Activated CD4-positive, alpha-beta T cell treated with anti-CD3 and anti-CD28 coated beads, Interleukin-2, amount 10 ng/mL, durations not matched to agents 7 days and 5 days (primary cell): Measurements from ENCODE around the gene GAREM1. TPM values are rescaled to one million over a fixed set of nuclear protein-coding genes. Genes with fewer than 3 reads are reported as not detected.

Experiments used
- CTCF ChIA-PET: fragments of 350-600 bp; sonication (Branson Sonifier 250); formaldehyde crosslinking; loops from one replicate; lab custom pipeline; 2021; ENCODE audit warnings: antibody characterized with exemption; lab: Charles Lee
- POLR2A ChIA-PET: fragments of 350-600 bp; sonication (Branson Sonifier 250); formaldehyde crosslinking; loops from one replicate; lab custom pipeline; 2021; ENCODE audit warnings: antibody characterized with exemption; lab: Charles Lee
- DNase-seq: peaks from one replicate; pipeline ENCODE4 v3.0.0-alpha.2; 2020
- H3K27ac Mint-ChIP-seq: one replicate; pipeline ENCODE4 v1.8.0; 2021; ENCODE audit warnings: mild to moderate bottlenecking, moderate library complexity, mixed read lengths
- H3K27me3 Mint-ChIP-seq: one replicate; pipeline ENCODE4 v1.8.0; 2021; ENCODE audit warnings: mixed read lengths
- H3K36me3 Mint-ChIP-seq: one replicate; pipeline ENCODE4 v1.8.0; 2021; ENCODE audit warnings: low read depth, mixed read lengths
- H3K4me1 Mint-ChIP-seq: one replicate; pipeline ENCODE4 v1.8.0; 2021; ENCODE audit warnings: mixed read lengths
- H3K4me3 Mint-ChIP-seq: one replicate; pipeline ENCODE4 v1.8.0; 2021; ENCODE audit warnings: mild to moderate bottlenecking, moderate library complexity, mixed read lengths
- H3K9me3 Mint-ChIP-seq: one replicate; pipeline ENCODE4 v1.8.0; 2021; ENCODE audit warnings: mixed read lengths
- total RNA-seq, 2 experiments: library from RNA; stranded (reverse); gene quantifications; one replicate each; pipeline ENCODE4 v1.2.3, GENCODE V29; 2021

The GAREM1 gene
- total RNA-seq, 2 experiments from 2014 or later: not detected

DNA sequence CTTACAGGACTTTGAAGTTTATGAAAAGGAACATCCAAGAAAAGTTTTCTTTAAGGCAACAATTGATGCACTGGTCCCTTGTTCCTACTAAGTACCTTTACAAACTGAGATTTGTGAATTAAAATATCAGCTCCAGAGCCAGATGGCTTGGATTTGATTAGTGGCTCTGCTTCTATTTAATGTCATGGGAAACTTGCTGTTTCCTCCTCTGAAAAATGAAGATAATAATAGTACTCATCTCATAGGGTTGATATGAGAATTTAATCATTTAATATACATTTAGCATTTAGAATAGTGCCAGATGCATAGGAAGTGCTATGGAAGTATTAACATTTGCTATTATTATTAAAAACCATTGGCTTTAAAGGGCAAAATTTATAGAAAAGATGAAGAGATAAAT lies 2.6 kb upstream of the GAREM1 start:
- ChIA-PET CTCF (no interaction called here), POLR2A (no interaction called here)
- H3K27ac Mint-ChIP-seq: no peak overlapping the region
- H3K27me3 Mint-ChIP-seq: peaks cover 59% of the 10 kb centered on the region
- H3K4me1 Mint-ChIP-seq: peaks cover 24% of the 10 kb centered on the region
- no peaks in the 10 kb centered on the region for H3K9me3 Mint-ChIP-seq
- no peak for DNase-seq
- no peaks in the 10 kb centered on the region for H3K36me3 Mint-ChIP-seq
- H3K4me3 Mint-ChIP-seq: no peak overlapping the region

DNA sequence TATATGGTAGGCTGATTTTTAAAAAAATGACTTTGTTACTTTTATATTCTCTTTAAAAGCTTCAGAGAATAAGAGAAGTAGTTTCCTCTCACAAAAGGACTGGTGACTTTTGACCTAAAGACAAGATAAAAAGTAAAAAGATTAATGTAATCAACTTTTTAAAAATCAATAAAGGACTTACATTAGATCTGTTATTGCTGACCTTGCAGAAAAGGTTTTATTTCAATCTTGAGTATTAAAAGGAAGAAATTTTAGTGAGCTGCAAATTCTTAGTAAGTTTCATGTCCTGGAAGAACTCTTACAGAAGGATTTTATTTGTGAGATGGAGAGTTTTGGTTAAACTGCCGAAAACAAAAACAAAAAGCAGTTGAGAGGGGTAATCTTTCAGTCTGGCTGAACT lies 2.2 kb upstream of the GAREM1 start:
- CTCF ChIA-PET: interaction anchor here (0.7 kb wide), 1 partner anchor 876 kb away, joined by 3 read pairs; no protein-coding TSS in a partner anchor
- POLR2A ChIA-PET: no interaction called here
- no peak for DNase-seq
- Mint-ChIP-seq H3K27me3 (peaks cover 63% of the 10 kb centered on the region), H3K4me3 (no peak overlapping the region), H3K4me1 (peaks cover 27% of the 10 kb centered on the region), H3K9me3 (no peaks in the 10 kb centered on the region), H3K27ac (no peak overlapping the region), H3K36me3 (no peaks in the 10 kb centered on the region)

DNA sequence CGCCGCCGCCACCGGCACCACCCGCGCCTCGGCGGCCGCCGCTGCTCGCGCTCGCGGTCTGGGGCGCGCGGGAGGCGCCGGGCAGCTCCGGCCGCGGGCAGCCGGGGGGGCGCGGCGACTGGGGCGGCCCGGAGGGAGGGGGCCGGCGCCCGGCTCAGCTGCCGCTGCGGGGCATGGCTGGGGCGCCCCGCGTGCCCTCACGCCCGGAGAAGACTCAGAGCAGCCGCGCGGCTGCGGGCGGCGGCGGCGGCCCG lies 295 bp downstream of the GAREM1 start:
- H3K27ac Mint-ChIP-seq: no peak overlapping the region
- H3K4me3 Mint-ChIP-seq: no peak overlapping the region
- no peaks in the 10 kb centered on the region for H3K36me3 Mint-ChIP-seq
- H3K27me3 Mint-ChIP-seq: peaks cover 65% of the 10 kb centered on the region
- peaks cover 27% of the 10 kb centered on the region for H3K4me1 Mint-ChIP-seq
- ChIA-PET POLR2A (no interaction called here), CTCF (interaction anchor here (0.7 to 1.7 kb wide), 4 partner anchors 39 to 313 kb away, joined by 3 to 6 read pairs (median 4); no protein-coding TSS in a partner anchor)
- no peaks in the 10 kb centered on the region for H3K9me3 Mint-ChIP-seq
- no peak for DNase-seq

DNA sequence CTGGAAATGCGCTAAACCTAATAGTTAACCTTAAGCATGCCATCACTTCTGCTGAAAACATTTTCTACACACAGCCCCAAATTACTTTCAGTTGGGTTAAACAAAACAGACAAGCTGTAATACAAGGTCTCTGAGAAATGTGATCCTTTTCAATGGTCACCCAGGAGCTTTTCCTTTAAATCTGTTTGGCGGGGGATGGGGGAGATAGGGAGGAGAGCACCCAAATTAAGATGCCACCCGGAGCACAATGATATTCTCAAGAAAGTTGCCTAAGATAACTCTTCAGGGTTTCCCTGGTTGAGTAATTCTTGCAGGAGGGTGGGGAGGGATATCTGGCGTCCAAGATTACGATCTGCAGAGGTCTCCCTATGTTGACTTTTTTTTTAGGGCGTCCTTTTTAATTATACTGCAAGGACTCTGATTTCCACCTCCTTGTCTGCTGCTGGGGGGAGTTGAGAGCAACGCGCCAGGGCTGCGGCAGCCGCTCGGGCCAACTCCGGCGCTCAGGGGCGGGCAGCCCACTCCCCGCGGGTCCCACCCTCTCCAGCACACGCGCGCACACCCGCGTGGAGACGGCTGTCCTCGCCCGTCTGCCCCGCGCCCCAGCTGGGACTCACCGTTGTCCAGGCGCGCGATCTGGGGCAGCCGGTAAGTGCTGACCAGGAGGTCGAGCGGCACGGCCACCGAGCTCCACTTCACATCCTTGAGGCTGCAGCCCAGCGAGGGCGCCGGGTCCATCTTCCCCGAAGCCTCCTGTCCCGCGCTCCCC lies 807 bp downstream of the GAREM1 start:
- CTCF ChIA-PET: interaction anchor here (1.3 to 1.7 kb wide), 2 partner anchors 198 to 312 kb away, joined by 4 to 6 read pairs; no protein-coding TSS in a partner anchor
- Mint-ChIP-seq H3K36me3 (no peaks in the 10 kb centered on the region), H3K27ac (no peak overlapping the region), H3K27me3 (peaks cover 65% of the 10 kb centered on the region), H3K4me1 (peaks cover 27% of the 10 kb centered on the region), H3K4me3 (peak overlapping the region; percentile 75), H3K9me3 (no peaks in the 10 kb centered on the region)
- DNase-seq: no peak
- POLR2A ChIA-PET: no interaction called here

DNA sequence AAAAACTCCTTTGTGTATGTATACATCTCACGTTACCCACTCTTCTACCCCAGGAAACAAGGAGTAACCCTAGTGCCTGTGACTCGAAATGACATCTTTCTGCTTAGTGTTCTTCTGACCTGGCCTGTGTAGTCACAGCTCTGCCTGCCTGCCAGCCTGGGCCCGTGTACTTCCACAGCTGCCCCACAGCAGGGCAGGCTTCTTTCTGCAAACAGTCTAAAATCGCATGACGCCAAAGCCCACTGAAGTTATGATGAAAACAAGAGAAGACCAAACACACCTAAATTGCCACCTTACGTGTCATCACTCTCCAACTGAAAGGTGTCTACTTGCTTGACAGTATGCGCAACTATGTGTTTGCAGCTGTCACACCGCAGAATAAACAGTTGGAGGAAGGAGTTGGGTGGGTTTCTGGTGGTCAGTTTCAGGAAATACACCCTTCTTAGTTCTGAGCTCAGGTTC lies 1.5 kb downstream of the GAREM1 start:
- Mint-ChIP-seq H3K36me3 (no peaks in the 10 kb centered on the region), H3K9me3 (no peaks in the 10 kb centered on the region), H3K27ac (no peak overlapping the region), H3K4me1 (peaks cover 27% of the 10 kb centered on the region), H3K4me3 (peak overlapping the region; percentile 75), H3K27me3 (peaks cover 68% of the 10 kb centered on the region)
- CTCF ChIA-PET: interaction anchor here (0.8 to 1.0 kb wide), 2 partner anchors 32 to 70 kb away, joined by 3 to 4 read pairs; no protein-coding TSS in a partner anchor
- POLR2A ChIA-PET: no interaction called here
- no peak for DNase-seq

DNA sequence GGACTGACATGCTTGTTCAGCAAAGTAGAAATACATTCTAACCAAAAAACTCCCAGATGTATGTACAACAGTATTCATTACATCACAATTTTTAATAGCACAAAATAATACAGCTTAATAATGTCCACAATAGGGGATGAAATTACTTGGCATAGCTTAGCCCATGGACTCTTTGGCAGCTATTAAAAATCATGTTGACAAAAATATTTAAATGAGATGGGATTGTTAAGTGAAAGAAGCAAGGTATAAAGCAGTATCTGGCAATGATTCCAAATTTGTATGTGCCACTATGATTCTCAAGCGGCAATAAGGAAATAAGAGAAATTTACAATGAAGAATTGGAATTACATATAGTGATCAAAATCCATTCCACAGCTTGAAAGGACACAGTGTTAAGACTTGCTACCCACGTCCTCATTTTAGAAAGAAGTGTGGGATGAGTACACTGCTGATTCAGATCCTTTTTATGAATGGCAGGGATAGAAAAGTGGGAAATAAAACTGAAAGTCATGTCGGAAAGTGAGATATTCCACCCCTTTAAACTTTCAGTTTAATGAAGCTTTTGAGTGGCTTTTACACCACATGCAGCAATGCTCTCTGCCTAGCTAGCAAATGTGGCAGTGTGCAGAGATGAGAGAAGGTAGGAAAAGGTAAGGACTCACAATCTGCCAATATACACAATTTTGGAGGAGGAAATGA lies 2.4 kb downstream of the GAREM1 start:
- no peak for DNase-seq
- POLR2A ChIA-PET: no interaction called here
- H3K36me3 Mint-ChIP-seq: no peaks in the 10 kb centered on the region
- no peak overlapping the region for H3K4me3 Mint-ChIP-seq
- no peak overlapping the region for H3K27ac Mint-ChIP-seq
- peaks cover 27% of the 10 kb centered on the region for H3K4me1 Mint-ChIP-seq
- H3K9me3 Mint-ChIP-seq: no peaks in the 10 kb centered on the region
- CTCF ChIA-PET: interaction anchor here (0.8 to 1.0 kb wide), 2 partner anchors 31 to 71 kb away, joined by 3 to 4 read pairs; no protein-coding TSS in a partner anchor
- H3K27me3 Mint-ChIP-seq: peaks cover 58% of the 10 kb centered on the region

DNA sequence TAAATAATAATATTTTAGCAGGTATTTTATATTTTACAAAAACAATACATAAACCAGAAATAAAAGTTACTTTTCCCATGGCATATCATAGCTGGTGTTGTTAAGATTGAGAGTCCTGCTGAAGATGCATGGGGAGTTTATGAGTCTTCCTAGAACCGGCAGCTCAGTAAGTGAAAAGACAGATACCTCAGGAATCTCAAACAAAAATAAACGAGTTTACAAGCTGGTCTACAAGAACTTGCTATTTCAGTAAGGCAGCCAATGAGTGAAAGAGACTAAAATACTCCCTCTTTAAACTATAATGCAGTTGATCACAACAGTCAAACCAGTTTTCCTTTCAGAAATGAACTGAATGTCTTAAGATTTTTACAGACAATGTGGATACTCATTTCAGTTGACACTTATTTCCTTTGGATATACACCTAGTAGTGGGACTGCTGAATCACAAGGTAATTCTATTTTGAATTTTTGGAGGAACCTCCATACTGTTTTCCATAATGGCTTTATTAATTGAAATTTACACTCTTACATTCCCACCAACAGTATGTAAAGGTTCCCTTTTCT lies 8.9 kb downstream of the GAREM1 start:
- Mint-ChIP-seq H3K27ac (no peak overlapping the region), H3K27me3 (peaks cover 30% of the 10 kb centered on the region), H3K9me3 (no peaks in the 10 kb centered on the region), H3K4me3 (no peak overlapping the region), H3K36me3 (no peaks in the 10 kb centered on the region), H3K4me1 (no peaks in the 10 kb centered on the region)
- DNase-seq: no peak
- ChIA-PET POLR2A (no interaction called here), CTCF (no interaction called here)

DNA sequence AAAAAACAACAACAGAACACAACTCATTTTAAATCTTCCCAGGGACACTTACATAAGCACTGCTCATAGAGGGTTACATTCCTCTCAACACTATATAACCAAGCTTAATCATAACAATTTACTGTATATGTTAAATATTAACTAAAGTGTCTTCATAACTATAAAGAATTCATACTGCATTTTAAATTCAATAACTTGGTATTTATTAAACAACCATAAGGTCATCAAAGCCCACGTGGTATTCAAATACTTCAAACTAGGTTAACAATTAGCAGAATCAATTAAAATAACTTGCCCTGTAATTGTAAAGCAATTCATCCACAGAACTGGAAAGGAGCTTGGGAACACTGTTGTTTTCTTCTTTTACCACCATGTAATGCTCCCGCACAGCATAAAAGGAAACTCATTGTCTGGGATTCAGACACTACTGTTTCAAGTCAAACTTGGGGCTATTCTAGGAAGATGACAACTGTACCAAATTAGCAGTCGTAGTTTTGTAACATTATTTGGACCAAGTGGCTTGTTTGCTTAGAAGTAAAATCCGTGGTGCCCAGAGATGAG lies 10.4 kb downstream of the GAREM1 start:
- H3K4me3 Mint-ChIP-seq: no peak overlapping the region
- H3K27me3 Mint-ChIP-seq: peaks cover 37% of the 10 kb centered on the region
- H3K9me3 Mint-ChIP-seq: no peaks in the 10 kb centered on the region
- no peak overlapping the region for H3K27ac Mint-ChIP-seq
- ChIA-PET CTCF (no interaction called here), POLR2A (interaction anchor here (0.7 kb wide), 1 partner anchor 351 kb away, joined by 3 read pairs; no protein-coding TSS in a partner anchor)
- H3K36me3 Mint-ChIP-seq: no peaks in the 10 kb centered on the region
- no peaks in the 10 kb centered on the region for H3K4me1 Mint-ChIP-seq
- no peak for DNase-seq

DNA sequence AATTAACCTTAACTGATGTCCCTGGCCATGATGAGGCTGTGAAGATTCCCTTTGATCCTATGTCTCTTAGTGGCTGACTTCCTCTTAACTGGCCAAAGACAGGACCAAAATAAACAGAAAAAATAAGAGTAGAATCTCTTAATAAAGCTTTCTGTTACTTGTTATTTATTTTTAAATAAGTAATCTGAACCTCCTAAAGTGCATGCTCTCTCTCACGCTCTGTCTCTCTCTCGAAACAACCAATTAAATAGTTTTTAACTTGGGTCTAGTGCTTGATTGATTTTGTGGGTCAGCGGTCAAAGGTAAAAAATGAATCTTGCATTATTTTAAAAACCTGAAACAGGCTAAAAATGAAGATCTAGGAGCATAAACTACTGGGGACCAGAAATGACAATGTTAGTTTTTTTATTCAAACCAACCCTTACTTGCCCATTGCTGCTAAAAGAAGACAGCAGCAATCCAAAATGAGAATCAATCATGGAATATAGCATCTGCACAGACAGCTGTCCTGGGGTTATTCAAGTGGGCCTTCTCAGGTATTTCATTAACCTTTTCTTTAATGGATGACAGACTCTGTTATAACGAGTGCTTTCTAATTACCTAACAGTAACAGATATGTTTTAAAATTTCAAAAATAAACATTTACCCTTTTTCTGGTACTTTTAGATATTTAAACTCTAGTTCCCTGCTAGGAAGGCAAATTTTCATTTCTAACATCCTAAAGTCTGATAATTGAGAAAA lies 11.2 kb downstream of the GAREM1 start:
- Mint-ChIP-seq H3K4me3 (no peak overlapping the region), H3K36me3 (no peaks in the 10 kb centered on the region), H3K27me3 (peaks cover 41% of the 10 kb centered on the region), H3K9me3 (no peaks in the 10 kb centered on the region), H3K4me1 (no peaks in the 10 kb centered on the region), H3K27ac (no peak overlapping the region)
- ChIA-PET POLR2A (no interaction called here), CTCF (no interaction called here)
- no peak for DNase-seq

DNA sequence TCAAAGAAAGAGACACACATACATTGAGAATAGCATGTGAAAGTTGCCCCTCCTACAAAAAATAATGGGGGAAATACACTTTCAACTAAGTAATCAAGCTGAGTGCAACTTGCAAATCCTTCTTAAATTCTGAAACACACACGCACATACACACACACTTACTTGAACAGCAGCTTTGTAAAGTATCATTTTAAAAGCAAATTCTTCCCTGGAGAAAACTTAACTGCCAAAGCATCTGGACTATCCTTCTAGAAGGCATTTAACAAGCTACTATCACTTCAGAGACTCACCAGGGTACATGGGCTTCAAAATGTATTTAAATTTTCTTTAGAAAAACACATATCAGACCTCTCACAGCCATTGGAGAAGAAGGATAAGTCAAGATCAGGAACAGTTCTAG lies 15.3 kb downstream of the GAREM1 start:
- Mint-ChIP-seq H3K36me3 (no peaks in the 10 kb centered on the region), H3K4me3 (no peak overlapping the region), H3K9me3 (no peaks in the 10 kb centered on the region), H3K4me1 (no peaks in the 10 kb centered on the region), H3K27ac (no peak overlapping the region), H3K27me3 (peaks cover 36% of the 10 kb centered on the region)
- ChIA-PET POLR2A (no interaction called here), CTCF (no interaction called here)
- no peak for DNase-seq

DNA sequence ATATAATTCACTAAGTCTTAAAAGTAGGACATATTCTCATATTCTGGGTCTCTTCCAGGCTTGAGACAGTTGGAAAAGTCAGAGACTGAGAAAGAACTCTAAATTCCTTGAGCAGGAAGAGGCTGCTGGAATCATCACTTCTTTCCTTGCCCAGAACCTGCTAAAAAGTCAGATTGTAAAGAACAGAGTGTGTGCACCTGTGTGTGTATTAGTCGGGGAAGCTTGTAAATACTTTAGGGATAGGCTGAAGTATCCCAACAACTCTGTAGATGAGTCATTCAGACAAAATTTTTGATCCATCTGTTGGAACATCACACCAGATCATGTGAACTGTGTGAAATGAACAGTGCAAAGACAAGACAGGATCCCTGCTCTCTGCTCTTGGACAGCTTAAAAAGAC lies 16.1 kb downstream of the GAREM1 start:
- Mint-ChIP-seq H3K4me1 (no peaks in the 10 kb centered on the region), H3K27me3 (peaks cover 35% of the 10 kb centered on the region), H3K36me3 (no peaks in the 10 kb centered on the region), H3K27ac (no peak overlapping the region), H3K9me3 (no peaks in the 10 kb centered on the region), H3K4me3 (no peak overlapping the region)
- ChIA-PET CTCF (no interaction called here), POLR2A (no interaction called here)
- DNase-seq: no peak

DNA sequence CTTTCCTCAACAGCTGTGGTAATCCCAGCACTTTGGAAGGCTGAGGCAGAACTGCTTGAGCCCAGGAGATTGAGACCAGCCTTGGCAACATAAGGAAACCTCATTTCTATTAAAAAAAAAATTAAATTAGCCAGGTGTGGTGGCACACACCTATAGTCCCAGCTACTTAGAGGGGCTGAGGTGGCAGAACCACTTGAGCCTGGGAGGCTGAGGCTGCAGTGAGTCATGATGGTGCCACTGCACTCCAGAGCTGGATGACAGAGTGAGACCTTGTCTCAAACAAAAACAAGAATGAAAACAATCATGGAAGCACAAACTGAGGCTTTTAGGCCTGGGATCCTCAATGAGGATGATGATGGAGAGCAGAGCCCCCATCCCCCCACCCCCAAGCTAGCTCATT lies 19.8 kb downstream of the GAREM1 start:
- H3K4me1 Mint-ChIP-seq: no peaks in the 10 kb centered on the region
- DNase-seq: no peak
- no peak overlapping the region for H3K4me3 Mint-ChIP-seq
- H3K9me3 Mint-ChIP-seq: no peaks in the 10 kb centered on the region
- H3K27me3 Mint-ChIP-seq: peaks cover 20% of the 10 kb centered on the region
- H3K36me3 Mint-ChIP-seq: no peaks in the 10 kb centered on the region
- ChIA-PET POLR2A (no interaction called here), CTCF (no interaction called here)
- H3K27ac Mint-ChIP-seq: no peak overlapping the region
